HL-60 (cell line): ENCODE data around the gene ZFP92.

Experiments
- DNase-seq, 2 experiments: peaks; one replicate each; pipeline ENCODE4 v3.0.0-alpha.2; 2010 to 2020; ENCODE audit warnings: low read depth in 1 of 2, low spot score in 1 of 2
- H3K27ac ChIP-seq: fragments of 250-450 bp; sonication (Bioruptor Pico); replicated peaks from 2 replicates; pipeline ENCODE4 v1.5.1; 2020; ENCODE audit warnings: mild to moderate bottlenecking, moderate library complexity
- H3K27me3 ChIP-seq: fragments of 250-450 bp; sonication (Bioruptor Pico); 2 replicates; pipeline ENCODE4 v1.5.1; 2021; ENCODE audit warnings: mild to moderate bottlenecking, moderate library complexity; ENCODE audit not compliant: insufficient read depth, poor library complexity, severe bottlenecking
- H3K4me3 ChIP-seq: replicated peaks from 2 replicates; pipeline ENCODE4 v1.5.1; 2011; ENCODE audit warnings: mild to moderate bottlenecking, control low read depth, low read length; ENCODE audit not compliant: insufficient read depth
- GABPA ChIP-seq: IDR thresholded peaks from 2 replicates; pipeline ENCODE4 v1.6.1; 2012; ENCODE audit warnings: low read depth
- POLR2AphosphoS5 ChIP-seq: IDR thresholded peaks from 2 replicates; pipeline ENCODE4 v1.6.1; 2012; ENCODE audit warnings: low read depth
- SPI1 ChIP-seq: IDR thresholded peaks from 2 replicates; pipeline ENCODE4 v1.6.1; 2012; ENCODE audit warnings: low read depth, mild to moderate bottlenecking, borderline replicate concordance
- TF ChIP-seq, protein P1 (sequence below): IDR thresholded peaks from one replicate; pipeline ENCODE4 v1.5.1; 2011; ENCODE audit warnings: low read length, control low read depth, inconsistent platforms; ENCODE audit not compliant: insufficient read depth
- TF ChIP-seq, protein P2 (sequence below): IDR thresholded peaks from 2 replicates; pipeline ENCODE4 v1.6.1; 2012; ENCODE audit warnings: low read depth; ENCODE audit not compliant: insufficient replicate concordance

ZFP92 gene

DNA sequence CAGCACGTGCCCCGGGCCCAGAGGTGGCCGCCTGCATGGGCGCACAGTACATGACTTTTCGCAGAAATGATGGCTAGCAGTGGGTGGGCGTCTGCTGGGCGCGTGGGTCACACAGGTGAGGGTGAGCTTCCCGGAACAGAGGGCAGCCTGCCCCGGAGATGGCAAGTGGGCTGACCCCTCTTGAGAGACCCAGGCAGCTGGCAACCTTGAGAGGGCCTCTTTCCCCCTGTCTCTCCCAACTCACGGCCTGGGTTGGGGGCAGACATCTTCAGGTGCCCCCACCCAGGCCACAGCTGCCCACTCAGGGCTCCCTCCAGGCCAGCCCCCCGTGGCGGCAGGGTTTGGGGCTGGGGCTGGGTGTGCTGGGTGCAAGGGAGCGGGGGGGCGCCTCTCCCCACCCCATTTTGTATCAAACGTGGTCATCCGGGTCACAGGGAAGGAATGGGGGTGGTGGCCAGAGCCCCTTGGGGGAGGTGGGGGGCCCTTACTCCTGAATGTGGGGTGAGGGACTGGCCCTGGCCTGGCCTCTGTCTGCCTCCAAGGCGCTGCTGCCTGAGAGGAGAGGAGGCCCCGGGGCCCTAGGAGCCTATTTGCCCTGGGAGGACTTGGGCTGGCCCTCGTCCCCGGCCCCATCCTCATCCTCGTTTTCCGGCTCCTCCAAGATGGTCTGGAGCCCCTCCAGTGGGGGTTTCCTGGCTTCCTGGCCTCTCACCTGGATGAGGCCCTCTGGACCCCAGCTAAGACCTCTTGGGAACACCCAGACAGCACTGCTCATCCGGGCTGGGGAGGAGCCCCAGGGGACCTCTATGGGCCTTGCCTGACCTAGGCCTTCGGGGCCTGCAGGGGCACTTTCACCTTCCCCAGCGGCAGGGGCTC is 14.7 kb upstream of the ZFP92 start:
- Histone ChIP-seq H3K27me3 (no peaks in the 10 kb centered on the region), H3K4me3 (no peak overlapping the region), H3K27ac (no peak overlapping the region)
- no peak for DNase-seq
- TF ChIP-seq GABPA (no peak), POLR2AphosphoS5 (no peak), SPI1 (no peak)
- TF ChIP-seq, protein P1, sequence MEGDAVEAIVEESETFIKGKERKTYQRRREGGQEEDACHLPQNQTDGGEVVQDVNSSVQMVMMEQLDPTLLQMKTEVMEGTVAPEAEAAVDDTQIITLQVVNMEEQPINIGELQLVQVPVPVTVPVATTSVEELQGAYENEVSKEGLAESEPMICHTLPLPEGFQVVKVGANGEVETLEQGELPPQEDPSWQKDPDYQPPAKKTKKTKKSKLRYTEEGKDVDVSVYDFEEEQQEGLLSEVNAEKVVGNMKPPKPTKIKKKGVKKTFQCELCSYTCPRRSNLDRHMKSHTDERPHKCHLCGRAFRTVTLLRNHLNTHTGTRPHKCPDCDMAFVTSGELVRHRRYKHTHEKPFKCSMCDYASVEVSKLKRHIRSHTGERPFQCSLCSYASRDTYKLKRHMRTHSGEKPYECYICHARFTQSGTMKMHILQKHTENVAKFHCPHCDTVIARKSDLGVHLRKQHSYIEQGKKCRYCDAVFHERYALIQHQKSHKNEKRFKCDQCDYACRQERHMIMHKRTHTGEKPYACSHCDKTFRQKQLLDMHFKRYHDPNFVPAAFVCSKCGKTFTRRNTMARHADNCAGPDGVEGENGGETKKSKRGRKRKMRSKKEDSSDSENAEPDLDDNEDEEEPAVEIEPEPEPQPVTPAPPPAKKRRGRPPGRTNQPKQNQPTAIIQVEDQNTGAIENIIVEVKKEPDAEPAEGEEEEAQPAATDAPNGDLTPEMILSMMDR, result no peak
- TF ChIP-seq, protein P2, sequence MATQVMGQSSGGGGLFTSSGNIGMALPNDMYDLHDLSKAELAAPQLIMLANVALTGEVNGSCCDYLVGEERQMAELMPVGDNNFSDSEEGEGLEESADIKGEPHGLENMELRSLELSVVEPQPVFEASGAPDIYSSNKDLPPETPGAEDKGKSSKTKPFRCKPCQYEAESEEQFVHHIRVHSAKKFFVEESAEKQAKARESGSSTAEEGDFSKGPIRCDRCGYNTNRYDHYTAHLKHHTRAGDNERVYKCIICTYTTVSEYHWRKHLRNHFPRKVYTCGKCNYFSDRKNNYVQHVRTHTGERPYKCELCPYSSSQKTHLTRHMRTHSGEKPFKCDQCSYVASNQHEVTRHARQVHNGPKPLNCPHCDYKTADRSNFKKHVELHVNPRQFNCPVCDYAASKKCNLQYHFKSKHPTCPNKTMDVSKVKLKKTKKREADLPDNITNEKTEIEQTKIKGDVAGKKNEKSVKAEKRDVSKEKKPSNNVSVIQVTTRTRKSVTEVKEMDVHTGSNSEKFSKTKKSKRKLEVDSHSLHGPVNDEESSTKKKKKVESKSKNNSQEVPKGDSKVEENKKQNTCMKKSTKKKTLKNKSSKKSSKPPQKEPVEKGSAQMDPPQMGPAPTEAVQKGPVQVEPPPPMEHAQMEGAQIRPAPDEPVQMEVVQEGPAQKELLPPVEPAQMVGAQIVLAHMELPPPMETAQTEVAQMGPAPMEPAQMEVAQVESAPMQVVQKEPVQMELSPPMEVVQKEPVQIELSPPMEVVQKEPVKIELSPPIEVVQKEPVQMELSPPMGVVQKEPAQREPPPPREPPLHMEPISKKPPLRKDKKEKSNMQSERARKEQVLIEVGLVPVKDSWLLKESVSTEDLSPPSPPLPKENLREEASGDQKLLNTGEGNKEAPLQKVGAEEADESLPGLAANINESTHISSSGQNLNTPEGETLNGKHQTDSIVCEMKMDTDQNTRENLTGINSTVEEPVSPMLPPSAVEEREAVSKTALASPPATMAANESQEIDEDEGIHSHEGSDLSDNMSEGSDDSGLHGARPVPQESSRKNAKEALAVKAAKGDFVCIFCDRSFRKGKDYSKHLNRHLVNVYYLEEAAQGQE, result no peak

DNA sequence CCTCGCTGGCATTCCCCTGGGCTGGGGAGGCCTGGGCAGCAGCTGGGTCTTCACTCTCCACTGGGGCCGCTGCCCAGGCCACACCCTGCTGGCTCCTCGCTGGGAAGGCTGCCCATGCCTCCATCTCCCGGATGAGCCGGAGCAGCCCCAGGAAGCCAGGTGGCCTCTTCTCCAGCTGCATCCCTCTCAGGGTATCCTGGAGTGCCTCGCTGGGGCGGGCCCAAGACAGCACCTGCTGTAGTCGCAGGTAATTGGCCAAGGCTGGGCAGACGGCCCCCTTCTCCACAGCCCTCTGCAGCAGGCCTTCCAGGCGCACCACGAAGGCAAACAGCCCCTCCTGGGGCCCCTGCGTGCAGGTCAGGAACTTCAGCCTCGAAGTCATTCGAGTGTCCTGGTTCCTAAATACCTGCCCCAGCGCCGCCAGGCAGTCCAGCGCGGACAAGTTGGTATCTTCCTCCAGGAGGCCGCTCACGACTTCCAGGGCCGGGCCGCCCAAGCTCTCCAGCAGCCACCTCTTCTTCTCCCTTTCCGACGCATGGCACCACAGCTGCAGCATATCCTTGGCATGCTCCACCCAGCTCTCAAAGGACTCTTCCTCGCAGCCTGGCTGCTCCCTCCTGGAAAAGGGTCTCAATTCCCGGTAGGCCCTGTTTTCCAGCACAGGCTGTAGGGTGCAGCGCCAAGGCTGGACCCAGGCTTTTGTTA is 13.9 kb upstream of the ZFP92 start:
- no peak overlapping the region for H3K4me3 ChIP-seq
- H3K27me3 ChIP-seq, result no peaks in the 10 kb centered on the region
- TF ChIP-seq, protein P2, result no peak
- TF ChIP-seq GABPA, result no peak
- TF ChIP-seq POLR2AphosphoS5, result no peak
- no peak for TF ChIP-seq SPI1
- TF ChIP-seq, protein P1, result no peak
- no peak for DNase-seq
- H3K27ac ChIP-seq, result no peak overlapping the region

DNA sequence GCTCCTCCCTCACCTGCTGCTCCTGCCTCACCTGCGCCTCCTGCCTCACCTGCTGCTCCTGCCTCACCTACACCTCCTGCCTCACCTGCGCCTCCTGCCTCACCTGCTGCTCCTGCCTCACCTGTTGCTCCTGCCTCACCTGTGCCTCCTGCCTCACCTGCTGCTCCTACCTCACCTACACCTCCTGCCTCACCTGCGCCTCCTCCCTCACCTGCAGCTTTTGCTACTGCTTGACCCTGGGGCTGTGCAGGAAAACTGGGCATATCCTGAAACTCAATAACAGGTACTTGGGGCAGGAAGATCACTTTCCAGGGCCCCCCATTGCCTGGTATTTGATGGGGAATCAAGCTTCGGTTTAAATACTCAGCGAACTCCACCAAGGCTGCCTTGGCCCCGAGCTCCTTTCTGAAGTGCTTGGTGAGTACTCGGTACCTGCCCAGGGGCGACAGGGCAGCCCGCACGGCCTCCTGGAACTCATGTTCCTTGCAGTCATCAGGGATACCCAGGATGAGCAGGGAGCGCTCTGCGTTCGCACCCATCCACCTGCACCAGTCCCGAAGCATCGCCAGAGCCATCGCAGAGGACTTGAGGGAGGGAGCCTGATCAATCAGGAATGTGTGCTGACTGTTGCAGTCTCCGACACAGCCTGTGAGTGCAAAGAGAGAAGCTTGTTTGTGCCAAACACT is 12.9 kb upstream of the ZFP92 start:
- TF ChIP-seq, protein P1, result no peak
- TF ChIP-seq, protein P2, result no peak
- TF ChIP-seq POLR2AphosphoS5 (no peak), SPI1 (no peak), GABPA (no peak)
- Histone ChIP-seq H3K27me3 (no peaks in the 10 kb centered on the region), H3K4me3 (no peak overlapping the region), H3K27ac (no peak overlapping the region)
- no peak for DNase-seq
